ENCODE measurements around the gene C2CD2.
A peak's percentile ranks its signal among the peaks of the same experiment; 100 is the strongest.

Gene C2CD2

GRCh38 chr21:41975391-41976272, 21.8 kb upstream of the C2CD2 start:
- Histone ChIP-seq H4K91ac (ENCODE audit: low read depth, low read length, poor library complexity) (no peak overlapping the region), H3K9me3 (replicated peaks in 1 of 2; ENCODE audit: control insufficient read depth in 2 of 2, insufficient read depth in 1 of 2, low read depth in 1 of 2, low read length in 2 of 2) (peaks cover 9 to 18% of the 10 kb centered on the region in 2 donors), H3K4me2 (ENCODE audit: insufficient read depth, low read length, poor library complexity, severe bottlenecking) (no peak overlapping the region), H3K9ac (ENCODE audit: low read depth, low read length, poor library complexity) (no peak overlapping the region), H3K4me3 (ENCODE audit: low read length in 2 of 2) (no peak overlapping the region), H2AK5ac (ENCODE audit: low read depth, low read length) (no peak overlapping the region), H3K4me1 (ENCODE audit: control insufficient read depth in 2 of 2, insufficient read depth in 1 of 2, low read depth in 1 of 2, low read length in 2 of 2) (peaks cover 0 to 13% of the 10 kb centered on the region in 2 donors), H3K27me3 (ENCODE audit: control insufficient read depth in 3 of 3, insufficient read depth in 3 of 3, low read depth in 1 of 3, low read length in 3 of 3) (no peaks in the 10 kb centered on the region), H3K14ac (ENCODE audit: low read length) (no peak overlapping the region), H3K79me1 (ENCODE audit: low read depth, low read length) (no peaks in the 10 kb centered on the region), H3K27ac (replicated peaks; ENCODE audit: low read length) (no peak overlapping the region), H3K18ac (ENCODE audit: low read length) (no peak overlapping the region), H2AFZ (ENCODE audit: low read length) (no peak overlapping the region), H2BK5ac (ENCODE audit: low read length) (peak overlapping the region; percentile 31), H2BK120ac (ENCODE audit: low read depth, low read length) (no peak overlapping the region), H3K4ac (ENCODE audit: low read length) (no peak overlapping the region), H2BK12ac (ENCODE audit: low read length) (no peak overlapping the region), H2BK15ac (ENCODE audit: low read length) (no peak overlapping the region), H3K36me3 (replicated peaks in 1 of 2; ENCODE audit: control insufficient read depth in 2 of 2, insufficient read depth in 2 of 2, low read length in 2 of 2) (no peaks in the 10 kb centered on the region), H4K8ac (ENCODE audit: low read depth, low read length) (no peak overlapping the region), H3K23ac (ENCODE audit: low read depth, low read length, poor library complexity) (no peak overlapping the region)
- DNase-seq (ENCODE audit: low spot score): no peak
- no CpG with 5 or more reads among the region's 17 CpGs for WGBS, 2 donors (ENCODE audit: extremely low coverage in 2 of 2, insufficient read length in 2 of 2, insufficient replicate concordance in 1 of 2)

DNA sequence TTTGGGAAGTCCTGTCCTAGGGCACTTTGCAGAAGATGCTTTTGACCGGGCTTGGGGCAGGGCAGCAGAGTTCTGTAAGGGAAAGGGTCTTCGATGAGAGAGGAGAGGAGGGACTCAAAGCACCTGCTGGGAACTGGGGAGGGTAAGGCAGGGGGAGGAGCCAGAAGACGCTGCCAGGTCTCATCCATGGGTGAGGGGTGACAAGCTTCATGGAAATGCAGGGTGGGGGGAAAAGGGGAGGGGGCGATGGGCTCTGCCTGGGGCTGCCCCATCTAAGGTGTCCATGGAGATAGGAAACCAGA, 20.9 kb upstream of the C2CD2 start:
- DNase-seq (ENCODE audit: low spot score): no peak
- Histone ChIP-seq H2BK12ac (ENCODE audit: low read length) (no peak overlapping the region), H3K4me3 (ENCODE audit: low read length in 2 of 2) (no peak overlapping the region), H3K36me3 (replicated peaks in 1 of 2; ENCODE audit: control insufficient read depth in 2 of 2, insufficient read depth in 2 of 2, low read length in 2 of 2) (no peaks in the 10 kb centered on the region), H3K18ac (ENCODE audit: low read length) (no peak overlapping the region), H3K14ac (ENCODE audit: low read length) (no peak overlapping the region), H3K27ac (replicated peaks; ENCODE audit: low read length) (no peak overlapping the region), H3K9ac (ENCODE audit: low read depth, low read length, poor library complexity) (no peak overlapping the region), H3K9me3 (replicated peaks in 1 of 2; ENCODE audit: control insufficient read depth in 2 of 2, insufficient read depth in 1 of 2, low read depth in 1 of 2, low read length in 2 of 2) (peaks cover 5 to 14% of the 10 kb centered on the region in 2 donors), H2AFZ (ENCODE audit: low read length) (peak overlapping the region; percentile 74), H2BK15ac (ENCODE audit: low read length) (no peak overlapping the region), H4K91ac (ENCODE audit: low read depth, low read length, poor library complexity) (no peak overlapping the region), H2BK120ac (ENCODE audit: low read depth, low read length) (no peak overlapping the region), H3K27me3 (ENCODE audit: control insufficient read depth in 3 of 3, insufficient read depth in 3 of 3, low read depth in 1 of 3, low read length in 3 of 3) (no peaks in the 10 kb centered on the region), H3K4me2 (ENCODE audit: insufficient read depth, low read length, poor library complexity, severe bottlenecking) (no peak overlapping the region), H4K8ac (ENCODE audit: low read depth, low read length) (no peak overlapping the region), H3K23ac (ENCODE audit: low read depth, low read length, poor library complexity) (no peak overlapping the region), H3K4me1 (ENCODE audit: control insufficient read depth in 2 of 2, insufficient read depth in 1 of 2, low read depth in 1 of 2, low read length in 2 of 2) (peaks cover 0 to 22% of the 10 kb centered on the region in 2 donors), H3K4ac (ENCODE audit: low read length) (no peak overlapping the region), H2AK5ac (ENCODE audit: low read depth, low read length) (no peak overlapping the region), H3K79me1 (ENCODE audit: low read depth, low read length) (no peaks in the 10 kb centered on the region), H2BK5ac (ENCODE audit: low read length) (no peak overlapping the region)
- WGBS, 2 donors (ENCODE audit: extremely low coverage in 2 of 2, insufficient read length in 2 of 2, insufficient replicate concordance in 1 of 2): no CpG with 5 or more reads among the region's 4 CpGs

DNA sequence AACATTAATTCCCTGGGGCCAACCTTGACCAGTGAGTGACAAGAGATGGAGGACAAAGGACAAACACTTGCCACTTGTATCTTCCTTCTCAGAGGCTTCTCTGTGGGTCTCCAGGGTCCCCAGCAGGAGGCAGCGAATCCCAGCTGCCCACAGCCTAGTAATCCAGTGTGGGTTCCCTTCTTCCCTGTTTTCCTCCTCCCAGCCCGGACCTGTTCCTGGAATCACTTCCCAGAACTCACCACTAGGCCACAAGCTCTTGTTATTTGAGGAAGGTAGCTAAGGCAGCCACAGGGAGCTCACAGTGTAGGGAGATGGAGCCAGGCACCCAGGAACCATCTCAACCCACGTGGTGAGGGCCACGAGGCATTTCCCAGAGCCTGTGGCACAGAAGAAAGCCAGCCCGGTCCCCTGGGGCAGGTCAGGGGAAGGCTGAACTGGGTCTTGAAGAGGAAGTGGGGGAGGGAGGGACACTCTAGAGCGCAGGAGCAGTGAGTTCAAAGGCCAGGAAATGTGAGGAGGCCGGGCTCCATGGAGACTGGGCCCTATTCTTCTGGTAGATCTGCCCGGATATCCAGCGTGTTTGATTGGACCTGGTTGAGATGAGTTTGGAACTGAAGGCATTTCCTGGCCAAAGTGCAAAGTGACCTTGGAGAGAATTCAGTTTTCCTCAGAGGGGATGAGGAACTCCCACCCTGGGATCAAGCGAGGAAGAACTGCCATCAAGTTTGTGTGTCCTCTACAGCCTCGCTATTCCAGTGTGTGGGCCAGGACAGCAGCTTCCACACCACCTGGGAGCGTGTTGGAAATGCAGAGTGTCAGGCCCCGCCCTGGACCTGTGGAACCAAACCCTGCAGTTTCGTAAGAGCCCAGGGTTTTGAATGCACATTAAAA, 20.3 kb upstream of the C2CD2 start:
- no peak overlapping the region for H3K23ac ChIP-seq (ENCODE audit: low read depth, low read length, poor library complexity)
- no peak overlapping the region for H4K91ac ChIP-seq (ENCODE audit: low read depth, low read length, poor library complexity)
- no peaks in the 10 kb centered on the region for H3K27me3 ChIP-seq (ENCODE audit: control insufficient read depth in 3 of 3, insufficient read depth in 3 of 3, low read depth in 1 of 3, low read length in 3 of 3)
- no peak overlapping the region for H3K4ac ChIP-seq (ENCODE audit: low read length)
- no peak overlapping the region for H3K4me2 ChIP-seq (ENCODE audit: insufficient read depth, low read length, poor library complexity, severe bottlenecking)
- no peaks in the 10 kb centered on the region for H3K36me3 ChIP-seq (replicated peaks in 1 of 2; ENCODE audit: control insufficient read depth in 2 of 2, insufficient read depth in 2 of 2, low read length in 2 of 2)
- peaks cover 0 to 23% of the 10 kb centered on the region in 2 donors for H3K4me1 ChIP-seq (ENCODE audit: control insufficient read depth in 2 of 2, insufficient read depth in 1 of 2, low read depth in 1 of 2, low read length in 2 of 2)
- no peak overlapping the region for H3K27ac ChIP-seq (replicated peaks; ENCODE audit: low read length)
- H2AFZ ChIP-seq (ENCODE audit: low read length): peak overlapping the region; percentile 74
- H2BK15ac ChIP-seq (ENCODE audit: low read length): no peak overlapping the region
- no peak overlapping the region for H4K8ac ChIP-seq (ENCODE audit: low read depth, low read length)
- H3K9ac ChIP-seq (ENCODE audit: low read depth, low read length, poor library complexity): no peak overlapping the region
- no CpG with 5 or more reads among the region's 14 CpGs for WGBS, 2 donors (ENCODE audit: extremely low coverage in 2 of 2, insufficient read length in 2 of 2, insufficient replicate concordance in 1 of 2)
- no peak overlapping the region for H3K4me3 ChIP-seq (ENCODE audit: low read length in 2 of 2)
- no peak overlapping the region for H2BK12ac ChIP-seq (ENCODE audit: low read length)
- no peaks in the 10 kb centered on the region for H3K79me1 ChIP-seq (ENCODE audit: low read depth, low read length)
- no peak for DNase-seq (ENCODE audit: low spot score)
- H3K9me3 ChIP-seq (replicated peaks in 1 of 2; ENCODE audit: control insufficient read depth in 2 of 2, insufficient read depth in 1 of 2, low read depth in 1 of 2, low read length in 2 of 2): peaks cover 2 to 8% of the 10 kb centered on the region in 2 donors
- H3K14ac ChIP-seq (ENCODE audit: low read length): no peak overlapping the region
- H2BK5ac ChIP-seq (ENCODE audit: low read length): no peak overlapping the region
- no peak overlapping the region for H2AK5ac ChIP-seq (ENCODE audit: low read depth, low read length)
- no peak overlapping the region for H3K18ac ChIP-seq (ENCODE audit: low read length)
- H2BK120ac ChIP-seq (ENCODE audit: low read depth, low read length): no peak overlapping the region

DNA sequence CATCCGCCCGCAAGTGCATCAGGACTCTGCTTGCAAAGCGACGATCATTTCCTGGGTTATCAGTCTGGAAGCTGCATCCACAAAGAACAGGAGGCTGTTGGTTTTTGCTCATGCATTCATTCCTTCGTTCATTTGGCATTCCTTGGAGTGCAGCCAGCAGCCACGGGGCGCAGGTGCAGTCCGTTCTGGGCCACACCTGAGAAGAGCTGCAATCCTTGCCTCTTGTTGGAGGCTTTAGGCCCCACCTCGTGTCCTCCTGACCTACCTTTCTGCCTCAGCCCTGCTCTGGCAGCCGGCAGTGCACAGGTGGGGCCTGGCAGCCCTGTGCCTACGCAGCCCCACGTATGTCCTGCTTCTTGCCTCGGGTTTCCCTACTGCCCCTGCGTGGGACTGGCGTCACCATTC, 19.6 kb upstream of the C2CD2 start:
- Histone ChIP-seq H3K14ac (ENCODE audit: low read length) (no peak overlapping the region), H3K27ac (replicated peaks; ENCODE audit: low read length) (no peak overlapping the region), H2AFZ (ENCODE audit: low read length) (no peak overlapping the region), H3K27me3 (ENCODE audit: control insufficient read depth in 3 of 3, insufficient read depth in 3 of 3, low read depth in 1 of 3, low read length in 3 of 3) (no peaks in the 10 kb centered on the region), H3K4me3 (ENCODE audit: low read length in 2 of 2) (no peak overlapping the region), H3K18ac (ENCODE audit: low read length) (no peak overlapping the region), H2BK15ac (ENCODE audit: low read length) (no peak overlapping the region), H3K4ac (ENCODE audit: low read length) (no peak overlapping the region), H2BK120ac (ENCODE audit: low read depth, low read length) (no peak overlapping the region), H3K9me3 (replicated peaks in 1 of 2; ENCODE audit: control insufficient read depth in 2 of 2, insufficient read depth in 1 of 2, low read depth in 1 of 2, low read length in 2 of 2) (peaks cover 2 to 8% of the 10 kb centered on the region in 2 donors), H2BK12ac (ENCODE audit: low read length) (no peak overlapping the region), H3K23ac (ENCODE audit: low read depth, low read length, poor library complexity) (no peak overlapping the region), H2AK5ac (ENCODE audit: low read depth, low read length) (no peak overlapping the region), H3K79me1 (ENCODE audit: low read depth, low read length) (no peaks in the 10 kb centered on the region), H3K4me2 (ENCODE audit: insufficient read depth, low read length, poor library complexity, severe bottlenecking) (no peak overlapping the region), H3K4me1 (ENCODE audit: control insufficient read depth in 2 of 2, insufficient read depth in 1 of 2, low read depth in 1 of 2, low read length in 2 of 2) (peaks cover 0 to 29% of the 10 kb centered on the region in 2 donors), H3K36me3 (replicated peaks in 1 of 2; ENCODE audit: control insufficient read depth in 2 of 2, insufficient read depth in 2 of 2, low read length in 2 of 2) (no peaks in the 10 kb centered on the region), H2BK5ac (ENCODE audit: low read length) (no peak overlapping the region), H4K91ac (ENCODE audit: low read depth, low read length, poor library complexity) (no peak overlapping the region), H3K9ac (ENCODE audit: low read depth, low read length, poor library complexity) (no peak overlapping the region), H4K8ac (ENCODE audit: low read depth, low read length) (no peak overlapping the region)
- WGBS, 2 donors (ENCODE audit: extremely low coverage in 2 of 2, insufficient read length in 2 of 2, insufficient replicate concordance in 1 of 2): no CpG with 5 or more reads among the region's 15 CpGs
- DNase-seq (ENCODE audit: low spot score): no peak

Data from neuronal stem cell (in vitro differentiated cells).